GM06990 (cell line): ENCODE data around the gene MAPK8IP2.

ENCODE experiments used
- DNase-seq: peaks from one replicate; pipeline ENCODE4 v3.0.0-alpha.2; 2011; ENCODE audit not compliant: insufficient read length; ENCODE audit errors: extremely low read depth
- H3K27me3 ChIP-seq: replicated peaks from 2 replicates; pipeline ENCODE4 v1.6.0; 2011; ENCODE audit warnings: low read length; ENCODE audit not compliant: control insufficient read depth, insufficient read depth
- H3K36me3 ChIP-seq: 2 replicates; pipeline ENCODE4 v1.5.1; 2011; ENCODE audit warnings: low read length; ENCODE audit not compliant: control insufficient read depth, insufficient read depth
- H3K4me3 ChIP-seq: replicated peaks from 2 replicates; pipeline ENCODE4 v1.5.1; 2011; ENCODE audit warnings: low read depth, mild to moderate bottlenecking, control low read depth, low read length
- TF ChIP-seq, protein P1 (sequence below): IDR thresholded peaks from 2 replicates; pipeline ENCODE4 v1.5.1; 2011; ENCODE audit warnings: low read length, control low read depth, mild to moderate bottlenecking, inconsistent platforms; ENCODE audit not compliant: insufficient read depth, poor library complexity, severe bottlenecking

Gene MAPK8IP2

DNA sequence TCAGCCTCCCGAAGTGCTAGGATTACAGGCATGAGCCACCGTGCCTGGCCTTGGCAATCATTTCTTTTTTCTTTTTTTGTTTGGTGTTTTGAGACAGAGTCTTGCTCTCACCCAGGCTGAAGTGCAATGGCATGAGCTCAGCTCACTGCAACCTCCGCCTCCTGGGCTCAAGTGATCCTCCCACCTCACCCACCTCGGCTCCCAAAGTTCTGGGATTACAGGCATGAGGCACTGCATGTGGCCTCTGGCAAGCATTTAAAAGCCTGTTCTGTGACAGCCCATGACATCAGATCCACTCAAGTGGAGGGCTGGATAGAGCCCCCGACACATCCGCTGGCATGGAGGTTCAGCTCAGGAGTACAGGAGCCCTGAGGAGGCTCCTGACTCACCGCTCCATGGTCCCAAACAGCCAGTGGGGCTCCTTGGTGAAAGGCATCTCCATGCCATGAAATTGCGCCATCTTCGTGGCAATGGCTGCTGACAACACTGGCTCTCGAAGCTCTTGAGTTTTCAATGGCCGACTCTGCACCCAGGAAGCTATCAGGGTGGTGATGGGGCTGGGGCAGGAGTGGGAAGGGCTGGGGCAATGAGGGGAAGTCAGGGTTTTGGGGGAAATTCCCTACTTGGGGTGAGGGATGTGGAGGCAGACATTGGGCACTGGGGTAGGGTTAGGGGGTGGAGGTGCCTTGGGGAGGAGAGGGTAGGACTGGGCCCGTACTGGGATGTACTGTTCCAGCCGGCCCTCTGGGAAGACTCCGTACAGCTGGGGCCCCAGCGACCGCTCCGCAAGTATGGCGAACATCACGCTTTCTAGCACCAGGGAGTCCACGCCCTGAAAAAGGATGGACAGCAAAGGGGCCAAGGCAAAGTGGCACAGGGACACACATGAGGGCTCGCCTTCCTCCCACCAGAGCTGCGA is 19.3 kb upstream of the MAPK8IP2 start:
- TF ChIP-seq, protein P1, sequence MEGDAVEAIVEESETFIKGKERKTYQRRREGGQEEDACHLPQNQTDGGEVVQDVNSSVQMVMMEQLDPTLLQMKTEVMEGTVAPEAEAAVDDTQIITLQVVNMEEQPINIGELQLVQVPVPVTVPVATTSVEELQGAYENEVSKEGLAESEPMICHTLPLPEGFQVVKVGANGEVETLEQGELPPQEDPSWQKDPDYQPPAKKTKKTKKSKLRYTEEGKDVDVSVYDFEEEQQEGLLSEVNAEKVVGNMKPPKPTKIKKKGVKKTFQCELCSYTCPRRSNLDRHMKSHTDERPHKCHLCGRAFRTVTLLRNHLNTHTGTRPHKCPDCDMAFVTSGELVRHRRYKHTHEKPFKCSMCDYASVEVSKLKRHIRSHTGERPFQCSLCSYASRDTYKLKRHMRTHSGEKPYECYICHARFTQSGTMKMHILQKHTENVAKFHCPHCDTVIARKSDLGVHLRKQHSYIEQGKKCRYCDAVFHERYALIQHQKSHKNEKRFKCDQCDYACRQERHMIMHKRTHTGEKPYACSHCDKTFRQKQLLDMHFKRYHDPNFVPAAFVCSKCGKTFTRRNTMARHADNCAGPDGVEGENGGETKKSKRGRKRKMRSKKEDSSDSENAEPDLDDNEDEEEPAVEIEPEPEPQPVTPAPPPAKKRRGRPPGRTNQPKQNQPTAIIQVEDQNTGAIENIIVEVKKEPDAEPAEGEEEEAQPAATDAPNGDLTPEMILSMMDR, result no peak
- DNase-seq, result no peak
- no peaks in the 10 kb centered on the region for H3K27me3 ChIP-seq
- peak overlapping the region; percentile 85 for H3K4me3 ChIP-seq
- peaks cover 18% of the 10 kb centered on the region for H3K36me3 ChIP-seq

DNA sequence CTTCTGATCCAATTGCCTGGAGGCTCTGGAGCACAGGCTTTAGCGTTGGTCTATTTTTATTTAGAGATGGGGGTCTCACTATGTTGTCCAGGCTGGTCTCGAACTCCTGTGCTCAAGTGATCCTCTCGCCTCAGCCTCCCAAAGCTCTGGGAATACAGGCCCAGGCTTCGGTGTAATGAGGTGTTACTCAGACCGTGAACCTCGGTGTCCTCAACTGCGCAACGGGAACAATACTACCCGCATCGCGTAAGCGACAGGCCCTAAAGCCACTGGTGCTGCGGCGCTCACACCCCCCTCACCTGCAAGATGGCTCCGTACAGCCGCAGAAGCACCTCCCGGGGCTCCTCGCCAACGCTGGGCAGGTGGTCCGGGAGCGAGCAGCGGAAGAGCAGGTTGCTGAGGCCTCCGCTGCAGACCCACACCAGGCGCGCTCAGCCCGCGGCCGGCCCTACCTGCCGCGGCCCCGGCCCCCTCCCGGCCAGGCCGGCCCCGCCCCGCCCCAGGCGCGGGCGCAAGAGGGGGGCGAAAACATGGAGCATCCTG is 18.6 kb upstream of the MAPK8IP2 start:
- no peak for DNase-seq

DNA sequence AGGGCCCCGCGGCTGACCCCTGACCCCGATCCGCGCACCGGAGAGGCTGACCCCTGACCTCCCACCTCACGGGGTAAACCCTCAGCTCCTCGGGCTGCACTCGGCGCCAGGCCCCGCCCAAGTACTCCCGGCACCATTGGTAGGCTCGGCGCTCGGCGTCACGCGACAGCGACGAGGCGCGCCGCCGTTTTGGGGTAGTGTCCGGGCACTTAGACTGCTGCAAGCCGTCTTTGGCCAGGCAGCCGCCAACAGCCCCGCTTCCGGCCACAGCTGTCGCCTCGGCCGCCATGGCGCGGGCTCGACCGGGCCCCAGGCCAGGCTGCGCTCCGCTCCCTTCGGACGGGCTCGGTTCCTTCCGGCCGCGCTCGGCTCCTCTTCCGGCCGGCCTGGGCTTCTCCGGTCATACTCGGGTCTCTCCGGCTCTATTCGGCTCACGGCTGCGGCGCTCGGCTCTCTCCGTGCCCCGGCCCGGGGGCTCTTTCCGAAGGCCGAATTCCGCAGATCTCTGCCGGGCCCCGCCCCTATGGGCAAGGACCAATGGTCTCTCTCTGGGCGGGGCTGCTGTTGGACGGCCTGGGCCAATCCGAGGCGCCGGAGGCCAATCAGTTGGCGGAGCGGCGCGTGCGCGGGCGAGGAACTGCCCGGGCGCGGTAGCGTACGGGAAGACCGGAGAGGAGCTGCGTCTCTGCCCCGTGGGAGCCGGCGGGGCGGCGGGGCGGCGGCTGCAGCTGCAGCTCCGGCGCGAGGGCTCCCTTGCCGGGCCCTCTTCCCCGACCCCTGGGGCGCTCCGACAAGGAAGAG is 17.9 kb upstream of the MAPK8IP2 start, which contains the start of gene CHKB:
Gene CHKB (minus strand): TSS at position 357 of the 801 bp plus-strand sequence. CDS start 68 bp downstream, at position 289.
- H3K4me3 ChIP-seq, result peak within 1 kb of the TSS; percentile 85
- H3K36me3 ChIP-seq, result peaks cover 13% of the 10 kb centered on the region
- TF ChIP-seq, protein P1, result no peak
- DNase-seq, result peak; percentile 97
- no peaks in the 10 kb centered on the region for H3K27me3 ChIP-seq

More for the DNA sequence above, 18.6 kb upstream of the MAPK8IP2 start:
- H3K27me3 ChIP-seq, result no peaks in the 10 kb centered on the region
- TF ChIP-seq, protein P1, result no peak
- peaks cover 16% of the 10 kb centered on the region for H3K36me3 ChIP-seq
- peak overlapping the region; percentile 85 for H3K4me3 ChIP-seq

DNA sequence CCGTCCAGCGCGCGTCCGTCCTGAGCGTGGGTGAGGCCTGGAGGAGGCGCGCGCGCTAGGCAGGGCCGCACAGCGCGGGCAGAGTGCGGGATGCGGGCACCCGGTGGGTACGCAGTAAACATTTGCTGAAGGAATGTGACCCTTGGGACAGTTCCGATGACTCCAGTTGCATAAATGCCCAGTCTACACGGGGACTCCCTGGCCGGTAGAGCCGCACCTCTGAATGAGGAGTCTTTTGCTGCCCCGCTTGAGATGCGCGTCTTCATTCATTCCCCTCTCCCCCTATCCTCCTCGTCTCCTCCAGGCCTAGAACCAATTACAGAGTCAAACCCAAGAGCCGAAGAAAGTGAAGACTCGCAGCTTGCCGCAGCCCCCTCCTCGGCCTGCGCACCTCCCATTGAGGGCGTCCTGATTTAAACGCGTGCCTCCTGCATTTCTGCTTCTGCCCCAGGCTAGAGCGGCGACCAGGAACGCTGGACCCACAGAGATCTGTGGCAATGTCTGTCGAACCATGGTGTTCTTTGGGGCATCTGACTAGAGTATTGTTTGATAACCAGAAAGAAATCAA is 17.2 kb upstream of the MAPK8IP2 start:
- no peak for DNase-seq
- TF ChIP-seq, protein P1, result peak; percentile 2
- H3K27me3 ChIP-seq, result no peaks in the 10 kb centered on the region
- H3K36me3 ChIP-seq, result peaks cover 13% of the 10 kb centered on the region
- H3K4me3 ChIP-seq, result peak overlapping the region; percentile 70

DNA sequence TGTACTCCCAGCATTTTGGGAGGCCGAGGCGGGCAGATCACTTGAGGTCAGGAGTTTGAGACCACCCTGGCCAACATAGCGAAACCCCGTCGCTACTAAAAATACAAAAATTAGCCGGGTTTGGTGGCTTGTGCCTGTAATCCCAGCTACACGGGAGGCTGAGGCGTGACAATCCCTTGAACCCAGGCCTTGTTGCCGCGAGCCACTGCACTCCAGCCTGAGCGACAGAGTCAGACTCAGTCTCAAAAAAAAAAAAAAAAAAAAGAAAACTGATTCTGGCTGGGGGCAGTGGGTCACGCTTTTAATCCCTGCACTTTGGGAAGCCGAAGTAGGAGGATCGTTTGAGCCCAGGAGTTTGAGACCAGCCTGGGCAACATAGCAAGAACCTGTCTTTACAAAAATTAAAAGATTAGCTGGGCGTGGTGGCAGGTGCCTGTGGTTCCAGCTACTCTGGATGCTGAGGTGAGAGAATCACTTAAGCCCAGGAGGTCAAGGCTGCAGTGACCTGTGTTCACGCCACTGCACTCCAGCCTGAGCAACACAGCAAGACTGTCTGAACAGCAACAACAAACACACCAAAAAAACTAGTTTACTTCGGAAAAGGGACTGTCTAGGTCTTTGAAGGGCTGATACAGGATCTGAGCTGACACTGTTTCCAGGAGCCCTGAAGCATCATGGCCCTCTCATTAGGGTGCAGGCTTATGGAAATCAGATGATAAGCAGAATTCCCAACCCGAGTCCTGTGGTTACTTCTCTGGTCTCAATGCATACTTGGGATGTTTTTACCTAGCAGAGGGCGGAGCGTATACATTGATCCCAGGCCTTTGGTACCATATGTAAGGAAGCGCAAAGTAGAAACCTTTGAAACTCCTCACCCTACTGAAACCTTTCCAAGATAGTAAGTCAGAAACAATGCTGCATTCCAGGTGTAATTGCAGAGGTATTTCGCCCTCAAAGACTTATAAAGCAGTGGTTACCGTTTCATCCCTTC is 16.2 kb upstream of the MAPK8IP2 start:
- Histone ChIP-seq H3K4me3 (no peak overlapping the region), H3K27me3 (no peaks in the 10 kb centered on the region), H3K36me3 (peaks cover 10% of the 10 kb centered on the region)
- TF ChIP-seq, protein P1, result no peak
- DNase-seq, result no peak
